Omental fat pad (tissue), 4 donors: ENCODE measurements around the gene BFSP2. TPM values are rescaled to one million over a fixed set of nuclear protein-coding genes. Genes with fewer than 3 reads are reported as not detected.
A peak's percentile ranks its signal among the peaks of the same experiment; 100 is the strongest.

Source experiments
- ATAC-seq: fragments of 150-250 bp; one replicate; pipeline ENCODE4 v1.9.1; 2016; ENCODE audit warnings: mild to moderate bottlenecking, moderate library complexity; ENCODE audit not compliant: low FRiP score
- DNase-seq: peaks from one replicate; pipeline ENCODE4 v3.0.0-alpha.2; 2019; ENCODE audit warnings: low spot score
- CTCF ChIP-seq, 3 donors: fragments of 450-650 bp; IDR thresholded peaks; one replicate each; pipeline ENCODE4 v1.5.1; 2016 to 2017; ENCODE audit warnings: antibody characterized with exemption in 3 of 3, mild to moderate bottlenecking in 3 of 3, moderate library complexity in 2 of 3
- total RNA-seq, 4 donors: library from RNA; depleted of rRNA; stranded (reverse); fragments of >200 nt; gene quantifications; one replicate each; pipeline ENCODE4 v1.1.0, GENCODE V29; 2016

The BFSP2 gene
- total RNA-seq, 4 donors from 2014 or later, result not detected

GRCh38 chr3:133487204-133487603 is 87.3 kb downstream of the BFSP2 start:
- ATAC-seq (no peak), DNase-seq (no peak)
- no peak for TF ChIP-seq CTCF (IDR thresholded peaks at IDR 0.05)

GRCh38 chr3:133487920-133488540 is 88.2 kb downstream of the BFSP2 start:
- DNase-seq (no peak), ATAC-seq (no peak)
- TF ChIP-seq CTCF (IDR thresholded peaks at IDR 0.05), result no peak

GRCh38 chr3:133488785-133489367 is 89.0 kb downstream of the BFSP2 start:
- DNase-seq (no peak), ATAC-seq (no peak)
- TF ChIP-seq CTCF (IDR thresholded peaks at IDR 0.05), result no peak

DNA sequence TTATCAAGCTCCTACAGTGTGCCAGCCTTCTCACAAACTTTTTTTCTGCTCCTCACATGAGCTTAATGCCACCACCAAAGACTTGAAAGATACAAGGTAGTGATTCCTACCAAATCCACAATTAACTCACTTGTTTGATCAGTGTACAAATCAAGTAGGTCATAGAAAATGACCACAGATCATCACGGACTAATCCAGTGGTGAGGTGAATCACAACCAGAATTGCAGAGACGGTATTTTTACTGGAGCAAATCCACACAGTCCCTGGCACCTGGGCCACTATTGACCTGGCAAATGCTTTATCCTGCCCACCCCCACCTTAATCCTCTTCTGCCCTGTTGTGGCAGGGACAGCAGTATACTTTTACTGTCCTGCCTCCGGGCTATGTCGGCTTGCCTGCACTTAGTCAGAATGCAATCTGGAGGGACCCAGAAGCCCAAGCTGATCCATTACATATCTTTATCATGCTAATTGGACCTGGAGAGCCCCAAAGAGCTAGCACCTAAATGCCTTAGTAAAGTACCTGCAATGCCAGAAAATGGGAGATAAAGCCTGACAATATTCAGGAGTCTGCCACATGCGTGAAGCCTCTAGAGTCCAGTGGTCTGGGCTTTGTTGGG is 89.7 kb downstream of the BFSP2 start:
- TF ChIP-seq CTCF (IDR thresholded peaks at IDR 0.05), result no peak
- DNase-seq (no peak), ATAC-seq (no peak)

DNA sequence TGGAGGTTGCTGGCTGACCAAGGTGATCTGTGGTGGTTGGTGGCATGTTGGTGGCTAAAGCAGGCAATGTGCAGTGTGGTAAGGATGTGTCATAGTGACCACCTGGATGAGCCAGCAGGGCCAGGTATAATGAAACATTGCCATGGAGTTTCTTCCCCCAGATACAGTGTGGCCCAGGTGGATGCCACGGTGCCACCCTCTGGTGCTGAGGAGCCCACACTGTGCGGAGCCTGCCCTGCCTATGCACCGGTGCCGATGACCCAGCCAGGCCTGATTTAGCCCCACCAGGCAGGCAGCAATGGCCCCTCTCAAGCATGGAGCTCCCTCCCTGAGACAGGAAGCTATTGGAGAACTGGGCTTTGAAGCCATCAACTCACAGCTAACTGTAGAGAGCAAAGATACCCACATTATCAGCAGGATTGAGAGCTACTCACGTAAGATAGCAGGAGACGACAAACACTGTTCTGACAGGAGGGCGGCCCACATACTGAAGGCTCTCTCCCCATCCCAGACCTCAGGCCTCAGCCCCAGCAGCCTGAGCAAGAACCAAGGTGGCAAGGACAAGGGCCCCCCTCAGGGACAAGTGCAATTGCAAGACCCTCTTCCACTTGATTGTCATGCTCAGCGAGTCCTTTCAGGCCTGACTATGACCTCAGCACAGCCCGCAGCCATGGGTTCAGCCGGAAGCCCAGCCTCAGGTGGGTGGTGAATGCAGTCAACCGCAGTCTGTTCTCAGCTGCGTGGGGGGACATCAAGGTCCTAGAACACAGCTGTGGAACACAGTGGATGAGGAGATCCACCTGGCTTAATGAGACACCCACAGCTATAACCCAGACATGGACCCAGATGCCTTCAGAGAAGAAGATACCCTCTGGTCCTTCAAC is 90.9 kb downstream of the BFSP2 start:
- no peak for TF ChIP-seq CTCF (IDR thresholded peaks at IDR 0.05)
- no peak for ATAC-seq
- DNase-seq, result no peak

GRCh38 chr3:133491481-133492059 is 91.7 kb downstream of the BFSP2 start:
- TF ChIP-seq CTCF (IDR thresholded peaks at IDR 0.05), result no peak
- DNase-seq (no peak), ATAC-seq (peak; percentile 49)
